ENCODE results near the gene TTYH3.

DNA sequence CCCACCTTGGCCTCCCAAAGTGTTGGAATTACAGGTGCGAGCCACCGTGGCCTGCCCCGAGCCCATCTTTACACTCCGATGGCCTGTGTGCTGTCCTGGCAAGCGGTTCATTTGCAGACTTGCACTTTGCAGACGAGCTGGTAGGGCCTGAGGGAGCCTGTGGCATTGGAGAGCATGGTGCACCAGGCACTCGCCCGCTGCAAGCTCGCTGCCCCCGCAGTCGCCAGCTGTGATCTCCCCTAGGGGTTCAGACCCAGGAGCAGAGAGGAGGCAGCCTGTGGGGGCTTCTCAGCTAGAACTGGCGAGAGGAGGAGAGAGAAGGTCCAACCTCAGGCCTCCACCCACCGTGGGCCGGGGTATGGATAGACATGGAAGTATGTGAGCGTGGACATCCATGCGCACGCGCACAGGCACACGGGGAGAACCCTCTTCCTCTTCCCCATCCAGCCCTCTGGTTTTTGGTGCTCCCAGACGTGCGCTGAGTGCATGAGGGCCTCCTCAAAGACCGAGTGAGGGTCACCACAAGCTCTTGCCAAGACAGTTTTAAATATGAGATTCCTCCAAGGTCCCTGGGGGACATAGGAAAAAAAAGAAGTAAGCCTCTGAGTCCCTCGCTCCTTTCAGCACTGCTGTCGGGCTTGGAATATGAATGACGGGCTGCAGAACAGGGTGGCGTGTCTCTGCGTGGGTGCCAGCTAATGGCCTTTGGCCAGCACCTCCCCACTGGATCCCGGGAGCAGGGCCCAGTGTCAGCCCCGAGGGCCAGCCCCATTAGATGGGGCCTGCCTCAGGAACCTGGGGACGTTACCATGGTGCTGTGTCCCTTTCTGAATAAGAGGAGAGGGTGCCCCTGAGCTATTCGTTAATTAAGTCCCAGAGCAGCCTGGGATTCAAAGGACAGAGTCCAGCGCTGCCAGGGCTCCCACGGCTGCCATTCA, 15.1 kb upstream of the TTYH3 start:
- TF ChIP-seq NBN (IDR thresholded peaks at IDR 0.05; ENCODE audit: low read depth) (no peak), SP1 (CRISPR knock-in tag; IDR thresholded peaks at IDR 0.05) (no peak), POLR3A (IDR thresholded peaks at IDR 0.05; ENCODE audit: borderline replicate concordance, extremely low read depth, insufficient read depth, insufficient read length) (no peak), PCBP1 (IDR thresholded peaks at IDR 0.05; ENCODE audit: low read depth, low read length, poor library complexity, severe bottlenecking) (no peak), YY1 (IDR thresholded peaks at IDR 0.05; ENCODE audit: borderline replicate concordance in 1 of 3, control insufficient read depth in 1 of 3, extremely low read depth in 1 of 3, insufficient read depth in 3 of 3, insufficient read length in 1 of 3, insufficient replicate concordance in 2 of 3, low read depth in 1 of 3, low read length in 2 of 3) (no peak), MTF1 (CRISPR knock-in tag; IDR thresholded peaks at IDR 0.05; ENCODE audit: borderline replicate concordance) (no peak), MTA1 (IDR thresholded peaks at IDR 0.05; ENCODE audit: borderline replicate concordance) (no peak), BRF1 (IDR thresholded peaks at IDR 0.05; ENCODE audit: borderline replicate concordance, extremely low read depth, insufficient read length) (no peak)
- TF ChIP-seq, protein P1, sequence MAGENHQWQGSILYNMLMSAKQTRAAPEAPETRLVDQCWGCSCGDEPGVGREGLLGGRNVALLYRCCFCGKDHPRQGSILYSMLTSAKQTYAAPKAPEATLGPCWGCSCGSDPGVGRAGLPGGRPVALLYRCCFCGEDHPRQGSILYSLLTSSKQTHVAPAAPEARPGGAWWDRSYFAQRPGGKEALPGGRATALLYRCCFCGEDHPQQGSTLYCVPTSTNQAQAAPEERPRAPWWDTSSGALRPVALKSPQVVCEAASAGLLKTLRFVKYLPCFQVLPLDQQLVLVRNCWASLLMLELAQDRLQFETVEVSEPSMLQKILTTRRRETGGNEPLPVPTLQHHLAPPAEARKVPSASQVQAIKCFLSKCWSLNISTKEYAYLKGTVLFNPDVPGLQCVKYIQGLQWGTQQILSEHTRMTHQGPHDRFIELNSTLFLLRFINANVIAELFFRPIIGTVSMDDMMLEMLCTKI (IDR thresholded peaks at IDR 0.05; ENCODE audit: partially characterized antibody): no peak
- TF ChIP-seq, protein P2, sequence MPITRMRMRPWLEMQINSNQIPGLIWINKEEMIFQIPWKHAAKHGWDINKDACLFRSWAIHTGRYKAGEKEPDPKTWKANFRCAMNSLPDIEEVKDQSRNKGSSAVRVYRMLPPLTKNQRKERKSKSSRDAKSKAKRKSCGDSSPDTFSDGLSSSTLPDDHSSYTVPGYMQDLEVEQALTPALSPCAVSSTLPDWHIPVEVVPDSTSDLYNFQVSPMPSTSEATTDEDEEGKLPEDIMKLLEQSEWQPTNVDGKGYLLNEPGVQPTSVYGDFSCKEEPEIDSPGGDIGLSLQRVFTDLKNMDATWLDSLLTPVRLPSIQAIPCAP (CRISPR knock-in tag; IDR thresholded peaks at IDR 0.05; ENCODE audit: borderline replicate concordance): no peak
- TF ChIP-seq, protein P3, sequence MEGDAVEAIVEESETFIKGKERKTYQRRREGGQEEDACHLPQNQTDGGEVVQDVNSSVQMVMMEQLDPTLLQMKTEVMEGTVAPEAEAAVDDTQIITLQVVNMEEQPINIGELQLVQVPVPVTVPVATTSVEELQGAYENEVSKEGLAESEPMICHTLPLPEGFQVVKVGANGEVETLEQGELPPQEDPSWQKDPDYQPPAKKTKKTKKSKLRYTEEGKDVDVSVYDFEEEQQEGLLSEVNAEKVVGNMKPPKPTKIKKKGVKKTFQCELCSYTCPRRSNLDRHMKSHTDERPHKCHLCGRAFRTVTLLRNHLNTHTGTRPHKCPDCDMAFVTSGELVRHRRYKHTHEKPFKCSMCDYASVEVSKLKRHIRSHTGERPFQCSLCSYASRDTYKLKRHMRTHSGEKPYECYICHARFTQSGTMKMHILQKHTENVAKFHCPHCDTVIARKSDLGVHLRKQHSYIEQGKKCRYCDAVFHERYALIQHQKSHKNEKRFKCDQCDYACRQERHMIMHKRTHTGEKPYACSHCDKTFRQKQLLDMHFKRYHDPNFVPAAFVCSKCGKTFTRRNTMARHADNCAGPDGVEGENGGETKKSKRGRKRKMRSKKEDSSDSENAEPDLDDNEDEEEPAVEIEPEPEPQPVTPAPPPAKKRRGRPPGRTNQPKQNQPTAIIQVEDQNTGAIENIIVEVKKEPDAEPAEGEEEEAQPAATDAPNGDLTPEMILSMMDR (IDR thresholded peaks at IDR 0.05 in 2 of 3, conservative IDR thresholded peaks at IDR 0.05 in 1 of 3; ENCODE audit: insufficient read depth in 2 of 3, low read depth in 1 of 3, low read length in 3 of 3): no peak
- TF ChIP-seq, protein P4, sequence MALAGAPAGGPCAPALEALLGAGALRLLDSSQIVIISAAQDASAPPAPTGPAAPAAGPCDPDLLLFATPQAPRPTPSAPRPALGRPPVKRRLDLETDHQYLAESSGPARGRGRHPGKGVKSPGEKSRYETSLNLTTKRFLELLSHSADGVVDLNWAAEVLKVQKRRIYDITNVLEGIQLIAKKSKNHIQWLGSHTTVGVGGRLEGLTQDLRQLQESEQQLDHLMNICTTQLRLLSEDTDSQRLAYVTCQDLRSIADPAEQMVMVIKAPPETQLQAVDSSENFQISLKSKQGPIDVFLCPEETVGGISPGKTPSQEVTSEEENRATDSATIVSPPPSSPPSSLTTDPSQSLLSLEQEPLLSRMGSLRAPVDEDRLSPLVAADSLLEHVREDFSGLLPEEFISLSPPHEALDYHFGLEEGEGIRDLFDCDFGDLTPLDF (CRISPR knock-in tag; IDR thresholded peaks at IDR 0.05): no peak
- TF ChIP-seq, protein P5, sequence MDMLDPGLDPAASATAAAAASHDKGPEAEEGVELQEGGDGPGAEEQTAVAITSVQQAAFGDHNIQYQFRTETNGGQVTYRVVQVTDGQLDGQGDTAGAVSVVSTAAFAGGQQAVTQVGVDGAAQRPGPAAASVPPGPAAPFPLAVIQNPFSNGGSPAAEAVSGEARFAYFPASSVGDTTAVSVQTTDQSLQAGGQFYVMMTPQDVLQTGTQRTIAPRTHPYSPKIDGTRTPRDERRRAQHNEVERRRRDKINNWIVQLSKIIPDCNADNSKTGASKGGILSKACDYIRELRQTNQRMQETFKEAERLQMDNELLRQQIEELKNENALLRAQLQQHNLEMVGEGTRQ (CRISPR knock-in tag; IDR thresholded peaks at IDR 0.05): no peak
